HG03175 (cell line): ENCODE results near the gene TSPAN2.

ENCODE experiments used
- ATAC-seq: cut with Tn5 transposase; IDR thresholded peaks from one replicate; pipeline ENCODE4 v1.9.1; 2021; ENCODE audit warnings: mild to moderate bottlenecking, moderate library complexity; ENCODE audit not compliant: unreplicated experiment

TSPAN2 gene

GRCh38 chr1:115089420-115090185 lies at the start of gene TSPAN2:
Gene TSPAN2, minus strand, starts transcription at chr1:115089503. Its CDS starts 71 bp downstream, at chr1:115089432.
- ATAC-seq: no peak

GRCh38 chr1:115138973-115139372 lies 49.7 kb upstream of the TSPAN2 start:
- ATAC-seq: peak; percentile 84

GRCh38 chr1:115138271-115138670 lies 49.0 kb upstream of the TSPAN2 start:
- ATAC-seq: no peak

- ATAC-seq: no peak
These were observed 47.9 kb upstream of the TSPAN2 start for GRCh38 chr1:115137191-115137590.

GRCh38 chr1:115136706-115137105 lies 47.4 kb upstream of the TSPAN2 start:
- ATAC-seq: no peak

- ATAC-seq: no peak
These were observed 46.8 kb upstream of the TSPAN2 start for GRCh38 chr1:115136106-115136505.

- ATAC-seq: no peak
These were observed 46.4 kb upstream of the TSPAN2 start for GRCh38 chr1:115135681-115136080.

GRCh38 chr1:115134850-115135480 lies 45.7 kb upstream of the TSPAN2 start:
- no peak for ATAC-seq

- ATAC-seq: no peak
These were observed 44.9 kb upstream of the TSPAN2 start for GRCh38 chr1:115134231-115134630.

GRCh38 chr1:115133440-115133839 lies 44.1 kb upstream of the TSPAN2 start:
- no peak for ATAC-seq

- no peak for ATAC-seq
These were observed 41.5 kb upstream of the TSPAN2 start for GRCh38 chr1:115130786-115131185.

GRCh38 chr1:115129071-115129640 lies 39.9 kb upstream of the TSPAN2 start:
- ATAC-seq: no peak

- no peak for ATAC-seq
These were observed 38.2 kb upstream of the TSPAN2 start for GRCh38 chr1:115127539-115127938.

- no peak for ATAC-seq
These were observed 37.2 kb upstream of the TSPAN2 start for GRCh38 chr1:115126516-115126915.

- ATAC-seq: no peak
These were observed 33.8 kb upstream of the TSPAN2 start for GRCh38 chr1:115123116-115123515.

GRCh38 chr1:115121793-115122192 lies 32.5 kb upstream of the TSPAN2 start:
- no peak for ATAC-seq

- no peak for ATAC-seq
These were observed 31.0 kb upstream of the TSPAN2 start for GRCh38 chr1:115120296-115120695.

- no peak for ATAC-seq
These were observed 29.3 kb upstream of the TSPAN2 start for GRCh38 chr1:115118611-115119010.

GRCh38 chr1:115118086-115118485 lies 28.8 kb upstream of the TSPAN2 start:
- no peak for ATAC-seq

GRCh38 chr1:115117298-115117697 lies 28.0 kb upstream of the TSPAN2 start:
- ATAC-seq: no peak

- no peak for ATAC-seq
These were observed 27.2 kb upstream of the TSPAN2 start for GRCh38 chr1:115116512-115116911.

GRCh38 chr1:115115521-115116161 lies 26.3 kb upstream of the TSPAN2 start:
- no peak for ATAC-seq
